WTC11 (cell line): Measurements from ENCODE around the gene ZNF780A. TPM values are rescaled to one million over a fixed set of nuclear protein-coding genes. Genes with fewer than 3 reads are reported as not detected.
A peak's percentile ranks its signal among the peaks of the same experiment; 100 is the strongest.

ENCODE experiments used
- ATAC-seq: fragments of 200-7000 bp; cut with Tn5 transposase; 2 replicates; pipeline ENCODE4 v1.10.0; 2021; ENCODE audit warnings: mild to moderate bottlenecking, moderate library complexity
- CTCF ChIA-PET: fragments of 300-600 bp; sonication (Branson Sonifier 250); formaldehyde crosslinking; loops from one replicate; lab custom pipeline; 2021; ENCODE audit warnings: antibody characterized with exemption; lab: Charles Lee
- POLR2A ChIA-PET: fragments of 350-600 bp; sonication (Branson Sonifier 250); formaldehyde crosslinking; loops from one replicate; lab custom pipeline; 2021; ENCODE audit warnings: antibody characterized with exemption; lab: Charles Lee
- DNase-seq: peaks from one replicate; pipeline ENCODE4 v3.0.0; 2021; ENCODE audit warnings: low spot score
- H3K27ac Mint-ChIP-seq: 2 replicates; pipeline ENCODE4 v1.8.0; 2021; ENCODE audit warnings: mixed read lengths
- H3K27me3 Mint-ChIP-seq: 2 replicates; pipeline ENCODE4 v1.8.0; 2021; ENCODE audit warnings: low read depth, mild to moderate bottlenecking, moderate library complexity, mixed read lengths
- H3K36me3 Mint-ChIP-seq: 2 replicates; pipeline ENCODE4 v1.8.0; 2021; ENCODE audit warnings: mixed read lengths
- H3K4me1 Mint-ChIP-seq: 2 replicates; pipeline ENCODE4 v1.8.0; 2022; ENCODE audit warnings: mixed read lengths
- H3K4me3 Mint-ChIP-seq: 2 replicates; pipeline ENCODE4 v1.8.0; 2021; ENCODE audit warnings: mild to moderate bottlenecking, moderate library complexity, mixed read lengths
- H3K9me3 Mint-ChIP-seq: 2 replicates; pipeline ENCODE4 v1.8.0; 2021; ENCODE audit warnings: mixed read lengths
- EMX1 ChIP-seq: fragments of 250-450 bp; sonication (Bioruptor Pico); IDR thresholded peaks from 2 replicates; pipeline ENCODE4 v1.8.0; 2021; ENCODE audit warnings: mild to moderate bottlenecking
- ESRRA ChIP-seq: sonication (generic); formaldehyde crosslinking; IDR thresholded peaks from 2 replicates; pipeline ENCODE4 v1.8.1; 2022; ENCODE audit warnings: mild to moderate bottlenecking, missing genetic modification reagents, borderline replicate concordance
- FOXK1 ChIP-seq: sonication (generic); formaldehyde crosslinking; IDR thresholded peaks from 2 replicates; pipeline ENCODE4 v1.8.0; 2022; ENCODE audit warnings: mild to moderate bottlenecking, moderate library complexity, missing genetic modification reagents
- FOXP1 ChIP-seq: sonication (generic); formaldehyde crosslinking; IDR thresholded peaks from 2 replicates; pipeline ENCODE4 v1.8.0; 2022; ENCODE audit warnings: missing genetic modification reagents, mild to moderate bottlenecking, moderate library complexity, borderline replicate concordance
- GTF2I ChIP-seq: fragments of 250-450 bp; sonication (Bioruptor Pico); conservative IDR thresholded peaks from 2 replicates; pipeline ENCODE4 v1.4.0; 2021; ENCODE audit warnings: mild to moderate bottlenecking
- NR2C2 ChIP-seq: sonication (generic); formaldehyde crosslinking; IDR thresholded peaks from 2 replicates; pipeline ENCODE4 v1.8.0; 2022; ENCODE audit warnings: mild to moderate bottlenecking, missing genetic modification reagents
- RORB ChIP-seq: fragments of 250-450 bp; sonication (Bioruptor Pico); IDR thresholded peaks from 2 replicates; pipeline ENCODE4 v1.9.0; 2021; ENCODE audit warnings: mild to moderate bottlenecking
- SMAD4 ChIP-seq: sonication (generic); formaldehyde crosslinking; IDR thresholded peaks from 2 replicates; pipeline ENCODE4 v1.8.0; 2022; ENCODE audit warnings: mild to moderate bottlenecking, missing genetic modification reagents
- TEAD1 ChIP-seq: sonication (generic); formaldehyde crosslinking; IDR thresholded peaks from 2 replicates; pipeline ENCODE4 v1.8.0; 2022; ENCODE audit warnings: mild to moderate bottlenecking, missing genetic modification reagents
- ZNF263 ChIP-seq: sonication (generic); formaldehyde crosslinking; IDR thresholded peaks from 2 replicates; pipeline ENCODE4 v1.8.1; 2022; ENCODE audit warnings: low read depth, mild to moderate bottlenecking, moderate library complexity, missing genetic modification reagents
- total RNA-seq: library from RNA; stranded (reverse); gene quantifications from 3 replicates; pipeline ENCODE4 v1.2.3, GENCODE V29; 2021
- TF ChIP-seq, protein P1 (sequence below): sonication (generic); formaldehyde crosslinking; IDR thresholded peaks from 2 replicates; pipeline ENCODE4 v1.8.0; 2023; ENCODE audit warnings: missing genetic modification reagents, mild to moderate bottlenecking, borderline replicate concordance
- TF ChIP-seq, protein P2 (sequence below): sonication (generic); formaldehyde crosslinking; IDR thresholded peaks from 2 replicates; pipeline ENCODE4 v1.8.0; 2022; ENCODE audit warnings: mild to moderate bottlenecking, missing genetic modification reagents
- TF ChIP-seq, protein P3 (sequence below): sonication (generic); formaldehyde crosslinking; IDR thresholded peaks from 2 replicates; pipeline ENCODE4 v1.8.0; 2023; ENCODE audit warnings: missing genetic modification reagents
- TF ChIP-seq, protein P4 (sequence below): fragments of 250-450 bp; sonication (Bioruptor Pico); IDR thresholded peaks from 2 replicates; pipeline ENCODE4 v1.9.0; 2021; ENCODE audit warnings: mild to moderate bottlenecking

The ZNF780A gene
- total RNA-seq, 1 experiment from 2014 or later: 14.5 TPM

DNA sequence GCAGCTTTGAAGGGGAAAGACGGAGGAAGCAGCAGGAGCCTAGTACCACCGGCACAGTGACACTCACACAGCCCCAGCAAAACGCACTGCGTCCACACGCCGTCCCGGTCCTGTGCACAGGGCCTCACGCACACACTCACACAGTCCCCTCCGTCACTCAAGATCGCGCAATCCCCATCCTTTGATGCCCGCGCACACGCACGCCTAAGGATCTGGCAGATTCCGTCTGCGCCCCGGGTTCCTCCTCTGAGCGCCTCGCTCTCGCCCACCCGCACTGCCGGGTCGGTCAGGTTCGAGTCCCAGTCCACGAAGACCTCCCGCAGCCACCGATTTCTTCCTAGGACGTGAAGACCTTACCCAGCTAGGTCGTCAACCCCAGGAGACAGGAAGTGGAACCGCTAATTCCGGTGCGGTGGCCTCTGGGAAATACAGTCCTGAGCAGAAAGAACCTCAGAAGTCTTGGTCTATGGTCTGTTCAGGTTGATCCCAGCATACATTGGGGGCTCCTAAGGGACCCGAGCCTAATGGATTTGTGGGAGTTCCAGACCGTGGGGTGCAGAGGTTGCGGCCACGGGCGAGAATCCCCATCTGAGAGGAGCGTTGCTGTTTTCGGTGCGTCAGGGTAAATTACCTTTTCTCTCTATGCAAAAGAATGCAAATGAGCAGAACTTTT lies 34.8 kb downstream of the ZNF780A start, which contains the start of gene ZNF780B (continued):
- TF ChIP-seq, protein P1, sequence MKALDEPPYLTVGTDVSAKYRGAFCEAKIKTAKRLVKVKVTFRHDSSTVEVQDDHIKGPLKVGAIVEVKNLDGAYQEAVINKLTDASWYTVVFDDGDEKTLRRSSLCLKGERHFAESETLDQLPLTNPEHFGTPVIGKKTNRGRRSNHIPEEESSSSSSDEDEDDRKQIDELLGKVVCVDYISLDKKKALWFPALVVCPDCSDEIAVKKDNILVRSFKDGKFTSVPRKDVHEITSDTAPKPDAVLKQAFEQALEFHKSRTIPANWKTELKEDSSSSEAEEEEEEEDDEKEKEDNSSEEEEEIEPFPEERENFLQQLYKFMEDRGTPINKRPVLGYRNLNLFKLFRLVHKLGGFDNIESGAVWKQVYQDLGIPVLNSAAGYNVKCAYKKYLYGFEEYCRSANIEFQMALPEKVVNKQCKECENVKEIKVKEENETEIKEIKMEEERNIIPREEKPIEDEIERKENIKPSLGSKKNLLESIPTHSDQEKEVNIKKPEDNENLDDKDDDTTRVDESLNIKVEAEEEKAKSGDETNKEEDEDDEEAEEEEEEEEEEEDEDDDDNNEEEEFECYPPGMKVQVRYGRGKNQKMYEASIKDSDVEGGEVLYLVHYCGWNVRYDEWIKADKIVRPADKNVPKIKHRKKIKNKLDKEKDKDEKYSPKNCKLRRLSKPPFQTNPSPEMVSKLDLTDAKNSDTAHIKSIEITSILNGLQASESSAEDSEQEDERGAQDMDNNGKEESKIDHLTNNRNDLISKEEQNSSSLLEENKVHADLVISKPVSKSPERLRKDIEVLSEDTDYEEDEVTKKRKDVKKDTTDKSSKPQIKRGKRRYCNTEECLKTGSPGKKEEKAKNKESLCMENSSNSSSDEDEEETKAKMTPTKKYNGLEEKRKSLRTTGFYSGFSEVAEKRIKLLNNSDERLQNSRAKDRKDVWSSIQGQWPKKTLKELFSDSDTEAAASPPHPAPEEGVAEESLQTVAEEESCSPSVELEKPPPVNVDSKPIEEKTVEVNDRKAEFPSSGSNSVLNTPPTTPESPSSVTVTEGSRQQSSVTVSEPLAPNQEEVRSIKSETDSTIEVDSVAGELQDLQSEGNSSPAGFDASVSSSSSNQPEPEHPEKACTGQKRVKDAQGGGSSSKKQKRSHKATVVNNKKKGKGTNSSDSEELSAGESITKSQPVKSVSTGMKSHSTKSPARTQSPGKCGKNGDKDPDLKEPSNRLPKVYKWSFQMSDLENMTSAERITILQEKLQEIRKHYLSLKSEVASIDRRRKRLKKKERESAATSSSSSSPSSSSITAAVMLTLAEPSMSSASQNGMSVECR (CRISPR knock-in tag): 0 out of 2 replicates have a peak, but pooled peaks have one; percentile 64
- TF ChIP-seq, protein P2, sequence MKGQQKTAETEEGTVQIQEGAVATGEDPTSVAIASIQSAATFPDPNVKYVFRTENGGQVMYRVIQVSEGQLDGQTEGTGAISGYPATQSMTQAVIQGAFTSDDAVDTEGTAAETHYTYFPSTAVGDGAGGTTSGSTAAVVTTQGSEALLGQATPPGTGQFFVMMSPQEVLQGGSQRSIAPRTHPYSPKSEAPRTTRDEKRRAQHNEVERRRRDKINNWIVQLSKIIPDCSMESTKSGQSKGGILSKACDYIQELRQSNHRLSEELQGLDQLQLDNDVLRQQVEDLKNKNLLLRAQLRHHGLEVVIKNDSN (CRISPR knock-in tag): 0 out of 2 replicates have a peak, but pooled peaks have one; percentile 31
- TF ChIP-seq RORB (no peak), ESRRA (CRISPR knock-in tag) (no peak), GTF2I (CRISPR knock-in tag) (no peak), EMX1 (CRISPR knock-in tag) (no peak)

DNA sequence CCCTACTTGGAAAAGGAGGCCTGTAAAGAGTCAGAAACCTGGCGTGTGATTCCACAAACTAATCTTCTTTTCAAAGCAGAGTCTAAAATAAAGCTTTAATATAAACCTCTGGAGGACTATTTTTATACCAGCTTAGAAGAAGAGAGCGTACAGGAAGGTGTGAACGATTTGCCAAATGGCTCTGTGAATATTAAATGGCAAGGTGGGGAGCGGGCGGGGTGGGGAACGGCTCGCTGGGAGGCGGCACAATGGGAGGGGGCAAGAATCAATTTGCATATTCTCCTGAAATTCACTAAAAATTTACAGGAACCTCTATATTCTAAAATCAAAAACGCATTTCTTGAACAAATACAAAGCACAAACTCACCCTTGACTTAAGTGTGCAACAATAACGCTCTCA lies 35.7 kb downstream of the ZNF780A start:
- H3K9me3 Mint-ChIP-seq: peaks cover 23% of the 10 kb centered on the region
- CTCF ChIA-PET: interaction anchor here (0.7 to 1.9 kb wide), 2 partner anchors 110 to 174 kb away, joined by 3 to 7 read pairs; no protein-coding TSS in a partner anchor

DNA sequence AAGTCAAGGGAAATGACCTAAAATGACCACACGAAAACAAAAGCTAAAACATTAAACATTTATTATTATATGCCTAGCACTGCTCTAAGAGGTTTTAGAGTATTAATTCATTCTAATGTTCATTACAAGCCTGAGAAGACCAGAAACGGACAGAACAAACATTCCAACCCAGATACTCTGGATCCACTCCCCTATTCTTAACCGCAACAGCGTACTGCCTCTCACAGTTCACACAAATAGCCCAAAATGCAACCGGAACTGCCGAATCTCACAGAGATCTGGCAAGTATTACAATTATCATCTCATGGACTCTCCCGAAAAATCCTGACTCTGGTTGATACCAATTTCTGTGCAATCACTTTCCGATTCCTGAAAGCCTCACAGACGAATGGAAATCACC lies 36.1 kb downstream of the ZNF780A start:
- DNase-seq (no peak), ATAC-seq (no peak)
- ChIA-PET CTCF (no interaction called here), POLR2A (no interaction called here)
- Mint-ChIP-seq H3K36me3 (peaks cover 11% of the 10 kb centered on the region), H3K27me3 (peaks cover 19% of the 10 kb centered on the region), H3K27ac (0 out of 2 replicates have a peak overlapping the region, but pooled peaks have one; percentile 28), H3K9me3 (peaks cover 19% of the 10 kb centered on the region), H3K4me3 (peak overlapping the region; percentile 98), H3K4me1 (peaks cover 12% of the 10 kb centered on the region)
- TF ChIP-seq, protein P3, sequence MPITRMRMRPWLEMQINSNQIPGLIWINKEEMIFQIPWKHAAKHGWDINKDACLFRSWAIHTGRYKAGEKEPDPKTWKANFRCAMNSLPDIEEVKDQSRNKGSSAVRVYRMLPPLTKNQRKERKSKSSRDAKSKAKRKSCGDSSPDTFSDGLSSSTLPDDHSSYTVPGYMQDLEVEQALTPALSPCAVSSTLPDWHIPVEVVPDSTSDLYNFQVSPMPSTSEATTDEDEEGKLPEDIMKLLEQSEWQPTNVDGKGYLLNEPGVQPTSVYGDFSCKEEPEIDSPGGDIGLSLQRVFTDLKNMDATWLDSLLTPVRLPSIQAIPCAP (CRISPR knock-in tag): no peak
- TF ChIP-seq TEAD1 (no peak), FOXP1 (CRISPR knock-in tag) (no peak), ZNF263 (CRISPR knock-in tag) (no peak), FOXK1 (CRISPR knock-in tag) (no peak), SMAD4 (CRISPR knock-in tag) (no peak), NR2C2 (no peak), ESRRA (CRISPR knock-in tag) (no peak)
- TF ChIP-seq, protein P4, sequence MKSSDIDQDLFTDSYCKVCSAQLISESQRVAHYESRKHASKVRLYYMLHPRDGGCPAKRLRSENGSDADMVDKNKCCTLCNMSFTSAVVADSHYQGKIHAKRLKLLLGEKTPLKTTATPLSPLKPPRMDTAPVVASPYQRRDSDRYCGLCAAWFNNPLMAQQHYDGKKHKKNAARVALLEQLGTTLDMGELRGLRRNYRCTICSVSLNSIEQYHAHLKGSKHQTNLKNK (CRISPR knock-in tag): no peak
- TF ChIP-seq, protein P1 (CRISPR knock-in tag): no peak

More for the DNA sequence above, 35.7 kb downstream of the ZNF780A start:
- H3K27me3 Mint-ChIP-seq: peaks cover 23% of the 10 kb centered on the region
- ATAC-seq: no peak
- POLR2A ChIA-PET: interaction anchor here (1.7 kb wide), 1 partner anchor 35 kb away, joined by 5 read pairs; the partner anchor contains the start of gene ZNF780A
- peaks cover 14% of the 10 kb centered on the region for H3K36me3 Mint-ChIP-seq
- H3K27ac Mint-ChIP-seq: 0 out of 2 replicates have a peak overlapping the region, but pooled peaks have one; percentile 28
- H3K4me3 Mint-ChIP-seq: peak overlapping the region; percentile 98
- TF ChIP-seq SMAD4 (CRISPR knock-in tag): no peak
- TF ChIP-seq, all 79 proteins: peak for 0
- no peak for DNase-seq
- peaks cover 12% of the 10 kb centered on the region for H3K4me1 Mint-ChIP-seq
